A549 (cell line): ENCODE data around the gene DCAKD.

Experiments used
- CBX8 ChIP-seq: fragments of 200-600 bp; sonication (generic); IDR thresholded peaks from 2 replicates; pipeline ENCODE4 v1.6.1; 2016
- CEBPB ChIP-seq, 2 experiments: fragments of >200 bp in 1 of 2; sonication (Bioruptor Twin) in 1 of 2; formaldehyde crosslinking in 1 of 2; IDR thresholded peaks; 2 replicates each; pipeline ENCODE4 v1.6.1; 2012 to 2016
- JUN ChIP-seq, 2 experiments: fragments of >200 bp; sonication (Bioruptor Twin); formaldehyde crosslinking; IDR thresholded peaks; 2 replicates in 1 of 2; 3 replicates in 1 of 2; pipeline ENCODE4 v1.6.1; 2016 to 2017
- MAX ChIP-seq: IDR thresholded peaks from 2 replicates; pipeline ENCODE4 v1.6.1; 2012
- MAZ ChIP-seq: fragments of 150-350 bp; IDR thresholded peaks from 2 replicates; pipeline ENCODE4 v1.6.1; 2014; ENCODE audit warnings: antibody characterized with exemption, low read depth, low read length, borderline replicate concordance
- POLR2A ChIP-seq: IDR thresholded peaks from 2 replicates; pipeline ENCODE4 v1.6.1; 2012; ENCODE audit warnings: mild to moderate bottlenecking, low read length
- RAD21 ChIP-seq, 2 experiments: fragments of >200 bp in 1 of 2; sonication (Bioruptor Twin) in 1 of 2; formaldehyde crosslinking in 1 of 2; IDR thresholded peaks in 1 of 2; conservative IDR thresholded peaks in 1 of 2; 2 replicates in 1 of 2; 3 replicates in 1 of 2; pipeline ENCODE4 v1.6.1; 2012 to 2018; ENCODE audit warnings: inconsistent platforms in 1 of 2
- SMC3 ChIP-seq: fragments of >200 bp; sonication (Bioruptor Twin); formaldehyde crosslinking; IDR thresholded peaks from 3 replicates; pipeline ENCODE4 v1.6.1; 2018; ENCODE audit warnings: inconsistent platforms
- SREBF2 ChIP-seq: fragments of 450-650 bp; IDR thresholded peaks from 2 replicates; pipeline ENCODE4 v1.6.1; 2014; ENCODE audit warnings: mild to moderate bottlenecking, moderate library complexity
- TF ChIP-seq, protein P1 (sequence below): fragments of >200 bp; sonication (Bioruptor Twin); formaldehyde crosslinking; IDR thresholded peaks from 3 replicates; pipeline ENCODE4 v1.5.1; 2016

DNA sequence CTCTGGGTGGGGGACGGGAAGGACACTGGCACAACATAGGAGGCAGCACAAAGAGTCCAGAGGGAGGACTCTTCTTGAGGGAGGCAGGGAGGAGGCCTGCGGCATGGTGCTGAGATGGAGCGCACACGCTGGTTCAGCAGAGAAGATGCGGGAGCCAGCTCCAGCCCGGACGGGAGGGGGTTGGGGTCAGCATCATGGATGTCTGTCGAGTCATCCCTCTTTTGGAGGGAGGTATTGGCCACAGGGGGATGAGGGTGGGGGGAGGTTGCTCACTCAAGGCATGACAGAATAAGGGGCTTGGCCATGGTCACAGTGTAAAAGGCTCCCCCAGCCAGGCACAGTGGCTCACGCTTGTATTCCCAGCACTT, 19.3 kb downstream of the DCAKD start:
- TF ChIP-seq POLR2A: no peak
- TF ChIP-seq, protein P1, sequence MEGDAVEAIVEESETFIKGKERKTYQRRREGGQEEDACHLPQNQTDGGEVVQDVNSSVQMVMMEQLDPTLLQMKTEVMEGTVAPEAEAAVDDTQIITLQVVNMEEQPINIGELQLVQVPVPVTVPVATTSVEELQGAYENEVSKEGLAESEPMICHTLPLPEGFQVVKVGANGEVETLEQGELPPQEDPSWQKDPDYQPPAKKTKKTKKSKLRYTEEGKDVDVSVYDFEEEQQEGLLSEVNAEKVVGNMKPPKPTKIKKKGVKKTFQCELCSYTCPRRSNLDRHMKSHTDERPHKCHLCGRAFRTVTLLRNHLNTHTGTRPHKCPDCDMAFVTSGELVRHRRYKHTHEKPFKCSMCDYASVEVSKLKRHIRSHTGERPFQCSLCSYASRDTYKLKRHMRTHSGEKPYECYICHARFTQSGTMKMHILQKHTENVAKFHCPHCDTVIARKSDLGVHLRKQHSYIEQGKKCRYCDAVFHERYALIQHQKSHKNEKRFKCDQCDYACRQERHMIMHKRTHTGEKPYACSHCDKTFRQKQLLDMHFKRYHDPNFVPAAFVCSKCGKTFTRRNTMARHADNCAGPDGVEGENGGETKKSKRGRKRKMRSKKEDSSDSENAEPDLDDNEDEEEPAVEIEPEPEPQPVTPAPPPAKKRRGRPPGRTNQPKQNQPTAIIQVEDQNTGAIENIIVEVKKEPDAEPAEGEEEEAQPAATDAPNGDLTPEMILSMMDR: no peak
- TF ChIP-seq CBX8: no peak
- TF ChIP-seq CEBPB (IDR thresholded peaks at IDR 0.05): no peak
- no peak for TF ChIP-seq MAX
- TF ChIP-seq MAZ: no peak
- TF ChIP-seq SMC3: no peak
- TF ChIP-seq SREBF2: no peak
- TF ChIP-seq RAD21 (conservative IDR thresholded peaks at IDR 0.05 in 1 of 2, IDR thresholded peaks at IDR 0.05 in 1 of 2): no peak
- TF ChIP-seq JUN (IDR thresholded peaks at IDR 0.05): no peak
